H9 (cell line): ENCODE results near the gene ANTXR2. TPM values are rescaled to one million over a fixed set of nuclear protein-coding genes. Genes with fewer than 3 reads are reported as not detected.

Source experiments
- DNase-seq: peaks from one replicate; pipeline ENCODE4 v3.0.0-alpha.2; 2017
- H2AFZ ChIP-seq: one replicate; pipeline ENCODE4 v1.6.1; 2013; ENCODE audit warnings: mild to moderate bottlenecking, low read length, control low read depth, moderate library complexity
- H2AK5ac ChIP-seq: 2 replicates; pipeline ENCODE4 v1.6.1; 2013; ENCODE audit warnings: low read length, control low read depth, mixed read lengths; ENCODE audit not compliant: insufficient read length
- H2BK120ac ChIP-seq: one replicate; pipeline ENCODE4 v1.6.1; 2013; ENCODE audit warnings: low read depth, mild to moderate bottlenecking, low read length, control low read depth, inconsistent platforms; ENCODE audit not compliant: poor library complexity, severe bottlenecking
- H2BK12ac ChIP-seq: 2 replicates; pipeline ENCODE4 v1.6.1; 2013; ENCODE audit warnings: low read length, control low read depth, mixed read lengths, low read depth; ENCODE audit not compliant: insufficient read length
- H2BK15ac ChIP-seq: 2 replicates; pipeline ENCODE4 v1.6.1; 2013; ENCODE audit warnings: low read depth, low read length, control low read depth
- H2BK20ac ChIP-seq: one replicate; pipeline ENCODE4 v1.6.1; 2013; ENCODE audit warnings: low read depth, mild to moderate bottlenecking, low read length, control low read depth, inconsistent platforms; ENCODE audit not compliant: poor library complexity, severe bottlenecking
- H2BK5ac ChIP-seq: 2 replicates; pipeline ENCODE4 v1.6.1; 2013; ENCODE audit warnings: low read length, control low read depth, mixed read lengths; ENCODE audit not compliant: insufficient read length
- H3K14ac ChIP-seq: 2 replicates; pipeline ENCODE4 v1.6.1; 2013; ENCODE audit warnings: low read length, control low read depth; ENCODE audit not compliant: insufficient read depth
- H3K18ac ChIP-seq: 2 replicates; pipeline ENCODE4 v1.6.1; 2013; ENCODE audit warnings: low read depth, mild to moderate bottlenecking, mixed read lengths, low read length, control low read depth; ENCODE audit not compliant: insufficient read length
- H3K23ac ChIP-seq: 2 replicates; pipeline ENCODE4 v1.6.1; 2013; ENCODE audit warnings: low read length, control low read depth, mixed read lengths, low read depth; ENCODE audit not compliant: insufficient read length
- H3K23me2 ChIP-seq: 2 replicates; pipeline ENCODE4 v1.6.1; 2013; ENCODE audit warnings: low read depth, mild to moderate bottlenecking, mixed read lengths, low read length, control low read depth; ENCODE audit not compliant: insufficient read length, poor library complexity, severe bottlenecking
- H3K27ac ChIP-seq: 2 replicates; pipeline ENCODE4 v1.5.1; 2013; ENCODE audit warnings: low read length, control low read depth, mixed read lengths, low read depth; ENCODE audit not compliant: insufficient read length
- H3K27me3 ChIP-seq: 2 replicates; pipeline ENCODE4 v1.6.1; 2013; ENCODE audit warnings: low read length, control low read depth, inconsistent platforms; ENCODE audit not compliant: insufficient read depth
- H3K4ac ChIP-seq: 2 replicates; pipeline ENCODE4 v1.6.1; 2013; ENCODE audit warnings: low read depth, mild to moderate bottlenecking, control low read depth, inconsistent platforms, low read length, moderate library complexity
- H3K4me1 ChIP-seq: 2 replicates; pipeline ENCODE4 v1.6.1; 2013; ENCODE audit warnings: low read length, control low read depth, inconsistent platforms; ENCODE audit not compliant: insufficient read depth
- H3K4me2 ChIP-seq: 2 replicates; pipeline ENCODE4 v1.6.1; 2013; ENCODE audit warnings: low read length, control low read depth, mixed read lengths; ENCODE audit not compliant: insufficient read length, insufficient read depth
- H3K56ac ChIP-seq: 2 replicates; pipeline ENCODE4 v1.6.1; 2013; ENCODE audit warnings: low read depth, mild to moderate bottlenecking, mixed read lengths, low read length, control low read depth; ENCODE audit not compliant: insufficient read length
- H3K79me1 ChIP-seq: 2 replicates; pipeline ENCODE4 v1.6.1; 2013; ENCODE audit warnings: low read depth, mild to moderate bottlenecking, moderate library complexity, low read length, control low read depth, inconsistent platforms; ENCODE audit not compliant: insufficient read depth, poor library complexity, severe bottlenecking
- H3K79me2 ChIP-seq: 2 replicates; pipeline ENCODE4 v1.6.1; 2013; ENCODE audit warnings: low read length, control low read depth, inconsistent platforms; ENCODE audit not compliant: insufficient read depth
- H3K9ac ChIP-seq: 2 replicates; pipeline ENCODE4 v1.6.1; 2013; ENCODE audit warnings: low read length, control low read depth, mixed read lengths; ENCODE audit not compliant: insufficient read length; ENCODE audit errors: extremely low read depth
- H3K9me3 ChIP-seq: one replicate; pipeline ENCODE4 v1.6.1; 2013; ENCODE audit warnings: low read depth, low read length, inconsistent platforms; ENCODE audit not compliant: control insufficient read depth
- H3T11ph ChIP-seq: one replicate; pipeline ENCODE4 v1.6.1; 2013; ENCODE audit warnings: mild to moderate bottlenecking, low read length, control low read depth, inconsistent platforms
- H4K20me1 ChIP-seq: one replicate; pipeline ENCODE4 v1.6.1; 2013; ENCODE audit not compliant: control insufficient read depth, insufficient read length, insufficient read depth
- H4K5ac ChIP-seq: 2 replicates; pipeline ENCODE4 v1.6.1; 2013; ENCODE audit warnings: low read depth, mild to moderate bottlenecking, mixed read lengths, low read length, control low read depth; ENCODE audit not compliant: insufficient read length
- H4K8ac ChIP-seq: replicated peaks from 2 replicates; pipeline ENCODE4 v1.6.1; 2013; ENCODE audit warnings: low read length, control low read depth, mixed read lengths, low read depth; ENCODE audit not compliant: insufficient read length
- H4K91ac ChIP-seq: 2 replicates; pipeline ENCODE4 v1.6.1; 2013; ENCODE audit warnings: low read depth, mild to moderate bottlenecking, moderate library complexity, mixed read lengths, low read length, control low read depth; ENCODE audit not compliant: insufficient read length
- H3K27ac Mint-ChIP-seq, 3 experiments: 2 replicates in 2 of 3; 3 replicates in 1 of 3; pipeline ENCODE4 v1.8.0; 2020 to 2021; ENCODE audit warnings: mixed read lengths in 3 of 3, mild to moderate bottlenecking in 1 of 3, moderate library complexity in 1 of 3
- H3K27me3 Mint-ChIP-seq: 2 replicates; pipeline ENCODE4 v1.8.0; 2021; ENCODE audit warnings: low read depth, mild to moderate bottlenecking, moderate library complexity, mixed read lengths
- H3K36me3 Mint-ChIP-seq, 3 experiments: 2 replicates in 2 of 3; 3 replicates in 1 of 3; pipeline ENCODE4 v1.8.0; 2020 to 2021; ENCODE audit warnings: low read depth in 3 of 3, mixed read lengths in 3 of 3; ENCODE audit not compliant: insufficient read depth in 1 of 3
- H3K4me1 Mint-ChIP-seq, 2 experiments: 2 replicates each; pipeline ENCODE4 v1.8.0; 2020; ENCODE audit warnings: mixed read lengths in 2 of 2
- H3K4me3 Mint-ChIP-seq, 2 experiments: 2 replicates in 1 of 2; 3 replicates in 1 of 2; pipeline ENCODE4 v1.8.0; 2020 to 2021; ENCODE audit warnings: mild to moderate bottlenecking in 2 of 2, mixed read lengths in 2 of 2, moderate library complexity in 1 of 2
- H3K9me3 Mint-ChIP-seq, 2 experiments: 2 replicates in 1 of 2; 3 replicates in 1 of 2; pipeline ENCODE4 v1.8.0; 2020; ENCODE audit warnings: mild to moderate bottlenecking in 2 of 2, mixed read lengths in 2 of 2, moderate library complexity in 1 of 2
- WGBS: extraction: QIAGEN DNeasy Blood & Tissue Kit; methylation state at CpG from one replicate; pipeline ENCODE4 v1.1.7; 2013; ENCODE audit warnings: missing lambda C conversion rate, low lambda C conversion rate, mixed read lengths; ENCODE audit not compliant: insufficient read length; ENCODE audit errors: extremely low coverage; 5-methylcytosine and 5-hydroxymethylcytosine counted together
- total RNA-seq: library from RNA; stranded (reverse); gene quantifications from 2 replicates; pipeline ENCODE4 v1.2.1, GENCODE V29; 2021
- TF ChIP-seq, protein P1 (sequence below): fragments of 200-600 bp; sonication (generic); conservative IDR thresholded peaks from 3 replicates; pipeline ENCODE4 v1.8.0; 2021; ENCODE audit warnings: antibody characterized with exemption, mild to moderate bottlenecking

The ANTXR2 gene
- total RNA-seq, 1 experiment from 2014 or later, result 4.7 TPM

DNA sequence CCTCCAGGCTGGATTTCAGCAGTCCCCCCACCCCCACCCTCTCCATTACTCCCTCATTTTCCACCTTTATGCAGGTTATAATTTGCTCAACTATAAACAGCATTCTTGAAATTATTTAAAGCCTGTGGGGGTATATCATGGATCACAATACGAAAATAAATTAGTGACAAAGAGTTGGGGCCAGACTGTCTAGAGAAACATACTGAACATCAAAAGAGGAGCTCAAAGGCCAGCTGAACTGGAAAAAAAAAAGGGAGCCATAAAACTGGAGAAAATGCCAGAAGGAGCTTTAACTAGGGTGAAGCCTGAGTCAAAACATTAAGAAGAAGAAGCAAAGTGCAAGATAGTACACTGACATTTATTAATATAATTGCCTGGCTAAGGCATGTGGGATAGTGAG is 137.8 kb downstream of the ANTXR2 start:
- H2BK120ac ChIP-seq, result no peak overlapping the region
- no peak overlapping the region for H2AK5ac ChIP-seq
- H3K9ac ChIP-seq, result no peak overlapping the region
- H2BK20ac ChIP-seq, result no peak overlapping the region
- no peak overlapping the region for H3K4me2 ChIP-seq
- H3K79me2 ChIP-seq, result no peaks in the 10 kb centered on the region
- H4K5ac ChIP-seq, result no peak overlapping the region
- no peaks in the 10 kb centered on the region for H3K23me2 ChIP-seq
- no peaks in the 10 kb centered on the region for H3K4me1 ChIP-seq
- no peak overlapping the region for H3K4ac ChIP-seq
- H3K27me3 ChIP-seq, result no peaks in the 10 kb centered on the region
- no peak overlapping the region for H2AFZ ChIP-seq
- H3K56ac ChIP-seq, result no peak overlapping the region
- H4K91ac ChIP-seq, result no peak overlapping the region
- no peak overlapping the region for H4K8ac ChIP-seq
- H3K27ac ChIP-seq, result no peak overlapping the region
- H2BK5ac ChIP-seq, result no peak overlapping the region
- no peaks in the 10 kb centered on the region for H4K20me1 ChIP-seq
- H3K14ac ChIP-seq, result no peak overlapping the region
- H3K79me1 ChIP-seq, result no peaks in the 10 kb centered on the region
- Mint-ChIP-seq H3K4me1 (peaks cover 2 to 5% of the 10 kb centered on the region in 2 experiments; a peak in 2 of 4 replicates), H3K36me3 (no peaks in the 10 kb centered on the region; a peak in 1 of 7 replicates), H3K27ac (0 out of 7 replicates have a peak overlapping the region, but pooled peaks of 1 of the 3 experiments have one; percentile 3), H3K27me3 (no peaks in the 10 kb centered on the region), H3K9me3 (no peaks in the 10 kb centered on the region), H3K4me3 (no peak overlapping the region)
- H3K23ac ChIP-seq, result no peak overlapping the region
- WGBS, result no CpG with 5 or more reads among the region's 1 CpG
- H3K9me3 ChIP-seq, result no peaks in the 10 kb centered on the region
- no peak for DNase-seq
- TF ChIP-seq, protein P1, sequence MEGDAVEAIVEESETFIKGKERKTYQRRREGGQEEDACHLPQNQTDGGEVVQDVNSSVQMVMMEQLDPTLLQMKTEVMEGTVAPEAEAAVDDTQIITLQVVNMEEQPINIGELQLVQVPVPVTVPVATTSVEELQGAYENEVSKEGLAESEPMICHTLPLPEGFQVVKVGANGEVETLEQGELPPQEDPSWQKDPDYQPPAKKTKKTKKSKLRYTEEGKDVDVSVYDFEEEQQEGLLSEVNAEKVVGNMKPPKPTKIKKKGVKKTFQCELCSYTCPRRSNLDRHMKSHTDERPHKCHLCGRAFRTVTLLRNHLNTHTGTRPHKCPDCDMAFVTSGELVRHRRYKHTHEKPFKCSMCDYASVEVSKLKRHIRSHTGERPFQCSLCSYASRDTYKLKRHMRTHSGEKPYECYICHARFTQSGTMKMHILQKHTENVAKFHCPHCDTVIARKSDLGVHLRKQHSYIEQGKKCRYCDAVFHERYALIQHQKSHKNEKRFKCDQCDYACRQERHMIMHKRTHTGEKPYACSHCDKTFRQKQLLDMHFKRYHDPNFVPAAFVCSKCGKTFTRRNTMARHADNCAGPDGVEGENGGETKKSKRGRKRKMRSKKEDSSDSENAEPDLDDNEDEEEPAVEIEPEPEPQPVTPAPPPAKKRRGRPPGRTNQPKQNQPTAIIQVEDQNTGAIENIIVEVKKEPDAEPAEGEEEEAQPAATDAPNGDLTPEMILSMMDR, result no peak
- no peak overlapping the region for H3K18ac ChIP-seq
- no peak overlapping the region for H2BK12ac ChIP-seq
- H2BK15ac ChIP-seq, result no peak overlapping the region
- no peak overlapping the region for H3T11ph ChIP-seq
